Body of pancreas (tissue), 4 donors: ENCODE results near the gene CSTB.

Experiments used
- CTCF ChIP-seq, 7 experiments: fragments of 450-650 bp in 4 of 7; fragments of 200-600 bp in 3 of 7; sonication (generic) in 3 of 7; IDR thresholded peaks; one replicate each; pipeline ENCODE4 v1.5.1; 2016 to 2019; ENCODE audit warnings: antibody characterized with exemption in 7 of 7
- POLR2A ChIP-seq, 3 donors: fragments of 450-650 bp; IDR thresholded peaks; one replicate each; pipeline ENCODE4 v1.6.1; 2016; ENCODE audit warnings: antibody characterized with exemption in 3 of 3, mild to moderate bottlenecking in 2 of 3

DNA sequence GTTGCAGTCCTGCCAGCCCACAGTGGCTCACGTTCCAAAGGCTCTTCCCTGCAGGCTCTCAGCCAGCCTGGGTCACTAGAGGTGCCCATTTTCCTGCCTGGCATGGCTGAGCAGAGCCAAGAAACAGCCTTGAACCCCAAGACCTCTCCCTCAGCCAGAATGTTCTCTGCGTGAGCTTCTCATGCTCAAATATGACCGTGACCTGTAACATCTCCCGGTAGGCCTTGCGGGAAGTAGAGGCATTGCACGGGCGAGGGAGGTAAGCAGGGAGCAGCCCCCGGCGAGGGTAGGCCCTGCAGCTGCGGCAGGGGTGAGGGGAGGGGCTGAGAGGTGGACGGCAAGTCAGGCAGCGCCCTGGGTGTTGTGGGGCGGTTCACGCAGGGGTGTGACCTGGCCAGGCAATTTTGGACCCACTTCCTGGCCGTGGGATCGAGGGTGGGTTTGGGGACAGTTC is 33.3 kb upstream of the CSTB start:
- no peak for TF ChIP-seq POLR2A (IDR thresholded peaks at IDR 0.05)
- TF ChIP-seq CTCF (IDR thresholded peaks at IDR 0.05), result no peak
